IMR-90 (cell line): Measurements from ENCODE around the gene BTBD2.

Experiments
- CEBPB ChIP-seq: IDR thresholded peaks from 2 replicates; pipeline ENCODE4 v1.6.1; 2012; ENCODE audit warnings: low read depth, low read length, improper control_type of control experiment
- CHD1 ChIP-seq: IDR thresholded peaks from 2 replicates; pipeline ENCODE4 v1.6.1; 2012; ENCODE audit warnings: low read depth, low read length, improper control_type of control experiment
- CTCF ChIP-seq: conservative IDR thresholded peaks from 2 replicates; pipeline ENCODE4 v1.5.1; 2012; ENCODE audit warnings: mild to moderate bottlenecking, low read depth, low read length, improper control_type of control experiment
- FOS ChIP-seq: fragments of 150-350 bp; IDR thresholded peaks from 2 replicates; pipeline ENCODE4 v1.6.1; 2016; ENCODE audit warnings: low read depth, low read length
- MXI1 ChIP-seq: IDR thresholded peaks from 2 replicates; pipeline ENCODE4 v1.6.1; 2012; ENCODE audit warnings: low read depth, mild to moderate bottlenecking, low read length, moderate library complexity, borderline replicate concordance
- POLR2A ChIP-seq: IDR thresholded peaks from 2 replicates; pipeline ENCODE4 v1.6.1; 2012; ENCODE audit warnings: mild to moderate bottlenecking, low read depth, low read length
- RAD21 ChIP-seq: IDR thresholded peaks from 2 replicates; pipeline ENCODE4 v1.6.1; 2012; ENCODE audit warnings: low read length, improper control_type of control experiment
- SMC3 ChIP-seq: fragments of 150-350 bp; IDR thresholded peaks from 2 replicates; pipeline ENCODE4 v1.6.1; 2016; ENCODE audit warnings: low read depth, mild to moderate bottlenecking, antibody characterized with exemption, low read length, moderate library complexity
- TF ChIP-seq, protein P1 (sequence below): fragments of 150-350 bp; IDR thresholded peaks from 2 replicates; pipeline ENCODE4 v1.6.1; 2017; ENCODE audit warnings: mild to moderate bottlenecking, antibody characterized with exemption, low read length, low read depth

DNA sequence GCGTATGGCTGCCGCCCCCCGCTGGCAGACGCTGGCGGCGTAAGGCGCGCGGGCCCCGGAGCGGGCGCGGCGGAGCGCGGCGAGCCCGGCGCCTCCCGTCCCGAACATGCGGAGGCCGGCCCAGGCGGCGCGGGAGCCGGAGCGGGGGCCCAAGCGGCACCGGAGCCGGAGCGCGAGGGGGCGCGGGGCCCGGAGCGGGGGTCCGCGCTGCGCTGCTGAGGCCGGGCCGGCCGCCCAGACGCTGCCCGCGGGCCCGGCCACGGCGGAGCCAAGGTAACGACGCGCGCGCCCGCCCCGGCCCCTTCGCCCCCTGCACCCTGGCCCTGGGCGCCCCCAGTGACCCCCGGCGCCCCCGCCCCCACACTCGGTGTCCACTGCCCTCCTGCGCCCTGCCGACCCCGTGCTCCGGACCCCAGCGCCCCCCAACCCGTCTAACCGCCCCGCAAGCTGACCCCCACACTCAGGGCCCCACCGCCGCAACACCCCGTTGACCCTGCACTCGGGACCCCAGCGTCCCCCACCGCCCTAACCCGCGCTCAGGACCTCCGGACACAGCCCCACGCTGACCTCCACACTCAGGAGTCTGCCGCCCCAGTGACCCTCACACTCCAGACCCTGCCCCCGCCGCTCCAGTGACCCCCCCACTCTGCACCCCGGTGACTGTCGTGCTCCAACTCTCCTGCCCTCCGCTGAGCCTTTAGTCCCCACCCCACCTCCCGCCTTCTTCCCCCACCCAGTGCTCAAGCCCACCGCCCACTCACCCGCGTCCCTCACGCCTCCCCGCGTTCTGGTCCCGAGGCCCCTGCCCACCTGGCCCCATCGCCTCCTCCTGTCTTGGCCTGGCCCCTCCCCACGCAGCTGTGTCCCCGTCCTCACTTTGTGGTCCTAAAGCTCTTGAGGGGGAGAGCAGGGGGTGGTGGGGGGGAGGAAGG lies 74.1 kb downstream of the BTBD2 start, which contains the start of gene CSNK1G2:
- TF ChIP-seq CEBPB (no peak), POLR2A (no peak), CTCF (peak; percentile 49; the same call in 1 of the 2 replicates), MXI1 (peak; percentile 39; the same call in 1 of the 2 replicates), SMC3 (no peak), RAD21 (no peak), FOS (no peak), CHD1 (no peak)
- TF ChIP-seq, protein P1, sequence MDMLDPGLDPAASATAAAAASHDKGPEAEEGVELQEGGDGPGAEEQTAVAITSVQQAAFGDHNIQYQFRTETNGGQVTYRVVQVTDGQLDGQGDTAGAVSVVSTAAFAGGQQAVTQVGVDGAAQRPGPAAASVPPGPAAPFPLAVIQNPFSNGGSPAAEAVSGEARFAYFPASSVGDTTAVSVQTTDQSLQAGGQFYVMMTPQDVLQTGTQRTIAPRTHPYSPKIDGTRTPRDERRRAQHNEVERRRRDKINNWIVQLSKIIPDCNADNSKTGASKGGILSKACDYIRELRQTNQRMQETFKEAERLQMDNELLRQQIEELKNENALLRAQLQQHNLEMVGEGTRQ = no peak
